Testis (tissue), 3 donors: Measurements from ENCODE around the gene SKOR2. TPM values are rescaled to one million over a fixed set of nuclear protein-coding genes. Genes with fewer than 3 reads are reported as not detected.

Experiments
- DNase-seq: peaks from one replicate; pipeline ENCODE4 v3.0.0-alpha.2; 2019
- H3K27ac ChIP-seq, 2 donors: fragments of 200-600 bp; sonication (generic); one replicate each; pipeline ENCODE4 v1.5.1; 2019
- H3K27me3 ChIP-seq: fragments of 200-600 bp; sonication (generic); one replicate; pipeline ENCODE4 v1.5.1; 2019
- H3K36me3 ChIP-seq: fragments of 200-600 bp; sonication (generic); one replicate; pipeline ENCODE4 v1.5.1; 2017; ENCODE audit warnings: low read depth; ENCODE audit errors: missing control alignments
- H3K4me1 ChIP-seq: fragments of 200-600 bp; sonication (generic); one replicate; pipeline ENCODE4 v1.5.1; 2019
- H3K4me3 ChIP-seq, 2 donors: fragments of 200-600 bp; sonication (generic); one replicate each; pipeline ENCODE4 v1.5.1; 2017 to 2019
- H3K9me3 ChIP-seq: fragments of 200-600 bp; sonication (generic); one replicate; pipeline ENCODE4 v1.5.1; 2017
- CTCF ChIP-seq, 3 experiments: fragments of 450-650 bp in 2 of 3; fragments of 200-600 bp in 1 of 3; sonication (generic) in 1 of 3; IDR thresholded peaks; one replicate each; pipeline ENCODE4 v1.5.1; 2016 to 2019; ENCODE audit warnings: antibody characterized with exemption in 3 of 3, mild to moderate bottlenecking in 2 of 3, moderate library complexity in 1 of 3
- POLR2A ChIP-seq: fragments of 450-650 bp; IDR thresholded peaks from one replicate; pipeline ENCODE4 v1.6.1; 2017; ENCODE audit warnings: antibody characterized with exemption, mild to moderate bottlenecking, moderate library complexity
- WGBS, 2 donors: methylation state at CpG; one replicate each; pipeline ENCODE4 v1.1.5; 2018; 5-methylcytosine and 5-hydroxymethylcytosine counted together
- intact Hi-C: fragments of 100-400 bp; cut with DNase I; formaldehyde crosslinking; loops from one replicate; pipeline ENCODE4 v1.15.1; 2023; ENCODE audit warnings: low total_unique reads
- polyA plus RNA-seq: library from polyadenylated mRNA; stranded (reverse); fragments of 350-450 nt; fragmentation: Illumina TruSeq; extraction: RNeasy Lipid Tissue Mini Kit (QIAGEN cat#74804); gene quantifications from one replicate; pipeline ENCODE4 v1.2.3, GENCODE V29; 2014; ENCODE audit warnings: low read depth, low replicate concordance; ENCODE audit not compliant: insufficient read depth
- total RNA-seq, 2 donors: library from RNA; depleted of rRNA; stranded (reverse); fragments of >200 nt; gene quantifications; one replicate each; pipeline ENCODE4 v1.2.3, GENCODE V29; 2016

SKOR2 gene
- total and polyA plus RNA-seq, 3 donors from 2014 or later: 0.43 to 1.4 (median 0.59) TPM

GRCh38 chr18:47283476-47283875 is 32.0 kb upstream of the SKOR2 start:
- TF ChIP-seq CTCF (IDR thresholded peaks at IDR 0.05) (peak in 2 of 3 experiments; percentile 23 to 49), POLR2A (no peak)
- Histone ChIP-seq H3K36me3 (no peaks in the 10 kb centered on the region), H3K27me3 (no peaks in the 10 kb centered on the region), H3K4me1 (no peaks in the 10 kb centered on the region), H3K4me3 (no peak overlapping the region), H3K9me3 (no peaks in the 10 kb centered on the region), H3K27ac (no peak overlapping the region)
- intact Hi-C loops: no loop called here
- DNase-seq: no peak
- WGBS, 2 donors: 48 to 66% methylated on average over 5 of the region's 5 CpGs

- Histone ChIP-seq H3K27me3 (no peaks in the 10 kb centered on the region), H3K4me1 (no peaks in the 10 kb centered on the region), H3K27ac (no peak overlapping the region), H3K36me3 (no peaks in the 10 kb centered on the region), H3K4me3 (no peak overlapping the region), H3K9me3 (no peaks in the 10 kb centered on the region)
- TF ChIP-seq CTCF (IDR thresholded peaks at IDR 0.05) (no peak), POLR2A (no peak)
- intact Hi-C loops: no loop called here
- DNase-seq: no peak
- WGBS, 2 donors: 54 to 60% methylated on average over 3 of the region's 3 CpGs
Observed at GRCh38 chr18:47280121-47280520, 28.7 kb upstream of the SKOR2 start.

GRCh38 chr18:47274961-47275360 is 23.5 kb upstream of the SKOR2 start:
- H3K4me3 ChIP-seq: no peak overlapping the region
- no peak for DNase-seq
- no peaks in the 10 kb centered on the region for H3K36me3 ChIP-seq
- no peaks in the 10 kb centered on the region for H3K9me3 ChIP-seq
- no peak for TF ChIP-seq POLR2A
- TF ChIP-seq CTCF (IDR thresholded peaks at IDR 0.05): no peak
- intact Hi-C loops: no loop called here
- H3K4me1 ChIP-seq: no peaks in the 10 kb centered on the region
- H3K27me3 ChIP-seq: no peaks in the 10 kb centered on the region
- no peak overlapping the region for H3K27ac ChIP-seq
- 48 to 52% methylated on average over 9 of the region's 9 CpGs for WGBS, 2 donors

GRCh38 chr18:47265197-47265596 is 13.7 kb upstream of the SKOR2 start:
- no peaks in the 10 kb centered on the region for H3K27me3 ChIP-seq
- intact Hi-C loops: no loop called here
- peaks cover 8% of the 10 kb centered on the region for H3K4me1 ChIP-seq
- H3K4me3 ChIP-seq: no peak overlapping the region
- no peak overlapping the region for H3K27ac ChIP-seq
- H3K36me3 ChIP-seq: no peaks in the 10 kb centered on the region
- H3K9me3 ChIP-seq: no peaks in the 10 kb centered on the region
- 52 to 73% methylated on average over 1 of the region's 1 CpG for WGBS, 2 donors
- no peak for TF ChIP-seq CTCF (IDR thresholded peaks at IDR 0.05)
- TF ChIP-seq POLR2A: no peak
- no peak for DNase-seq

- 3% methylated on average over 10 of the region's 10 CpGs for WGBS, 2 donors
- no peak for DNase-seq
- Histone ChIP-seq H3K4me1 (peaks cover 8% of the 10 kb centered on the region), H3K9me3 (no peaks in the 10 kb centered on the region), H3K4me3 (peak overlapping the region; percentile 33 to 43), H3K36me3 (no peaks in the 10 kb centered on the region), H3K27me3 (no peaks in the 10 kb centered on the region), H3K27ac (no peak overlapping the region)
- intact Hi-C loops: no loop called here
- TF ChIP-seq POLR2A: no peak
- TF ChIP-seq CTCF (IDR thresholded peaks at IDR 0.05): no peak
Observed at GRCh38 chr18:47264308-47264700, 12.8 kb upstream of the SKOR2 start.
